A549 (cell line): ENCODE measurements around the gene LRRC4C. TPM values are rescaled to one million over a fixed set of nuclear protein-coding genes. Genes with fewer than 3 reads are reported as not detected.

Experiments
- ATAC-seq, 2 experiments: fragments of 200-7000 bp in 1 of 2; fragments of >200 bp in 1 of 2; cut with Nextera tagmentation in 1 of 2; cut with Tn5 transposase in 1 of 2; 3 replicates each; pipeline versions ENCODE4 v1.8.0 to v1.9.1; 2018 to 2020; ENCODE audit warnings: mild to moderate bottlenecking in 1 of 2, moderate library complexity in 1 of 2
- CTCF ChIA-PET: fragments of 300-600 bp; sonication (Branson Sonifier 250); formaldehyde crosslinking; extraction: SDS; loops from one replicate; lab custom pipeline; 2021; ENCODE audit warnings: antibody characterized with exemption, inconsistent platforms; lab: Yijun Ruan, JAX
- POLR2A ChIA-PET: fragments of 350-600 bp; formaldehyde crosslinking; extraction: SDS; loops from one replicate; lab custom pipeline; 2021; ENCODE audit warnings: antibody characterized with exemption, inconsistent platforms; lab: Yijun Ruan, JAX
- DNase-seq, 2 experiments: peaks; one replicate each; pipeline versions ENCODE4 v3.0.0 to v3.0.0-alpha.2; 2011 to 2016; ENCODE audit warnings: low read depth in 1 of 2, low spot score in 1 of 2
- FAIRE-seq: peaks from 2 replicates; lab custom pipeline; 2011; peaks lifted over from hg19 to GRCh38; lab: Jason Lieb, UNC
- H3K27ac ChIP-seq, 2 experiments: fragments of >200 bp; sonication (Bioruptor Twin); formaldehyde crosslinking; 3 replicates each; pipeline ENCODE4 v1.5.1; 2016 to 2017
- H3K4me1 ChIP-seq: fragments of >200 bp; sonication (Bioruptor Twin); formaldehyde crosslinking; 3 replicates; pipeline ENCODE4 v1.6.1; 2016
- H3K4me2 ChIP-seq: fragments of >200 bp; sonication (Bioruptor Twin); formaldehyde crosslinking; 3 replicates; pipeline ENCODE4 v1.6.1; 2016
- H3K4me3 ChIP-seq: fragments of >200 bp; sonication (Bioruptor Twin); formaldehyde crosslinking; 3 replicates; pipeline ENCODE4 v1.5.1; 2016
- H3K9me3 ChIP-seq: fragments of >200 bp; sonication (Bioruptor Twin); formaldehyde crosslinking; 3 replicates; pipeline ENCODE4 v1.6.1; 2016
- CEBPB ChIP-seq, 2 experiments: fragments of >200 bp in 1 of 2; sonication (Bioruptor Twin) in 1 of 2; formaldehyde crosslinking in 1 of 2; IDR thresholded peaks; 2 replicates each; pipeline ENCODE4 v1.6.1; 2012 to 2016
- CHD2 ChIP-seq: fragments of 150-350 bp; IDR thresholded peaks from 2 replicates; pipeline ENCODE4 v1.6.1; 2014; ENCODE audit warnings: low read length; ENCODE audit not compliant: partially characterized antibody
- CHD4 ChIP-seq: fragments of 200-600 bp; sonication (generic); IDR thresholded peaks from 2 replicates; pipeline ENCODE4 v1.6.1; 2016; ENCODE audit warnings: antibody characterized with exemption, mild to moderate bottlenecking, borderline replicate concordance
- EHF ChIP-seq: fragments of 250-450 bp; sonication (Bioruptor Pico); IDR thresholded peaks from 2 replicates; pipeline ENCODE4 v1.5.0; 2020; ENCODE audit warnings: mild to moderate bottlenecking
- EP300 ChIP-seq, 2 experiments: fragments of >200 bp; sonication (Bioruptor Twin); formaldehyde crosslinking; IDR thresholded peaks; 2 replicates in 1 of 2; 3 replicates in 1 of 2; pipeline ENCODE4 v1.6.1; 2016 to 2017
- FOSL2 ChIP-seq, 2 experiments: fragments of 450-650 bp in 1 of 2; fragments of >200 bp in 1 of 2; sonication (Bioruptor Twin) in 1 of 2; formaldehyde crosslinking; IDR thresholded peaks; 2 replicates each; pipeline versions ENCODE4 v1.5.0 to v1.6.1; 2016 to 2020; ENCODE audit warnings: mild to moderate bottlenecking in 1 of 2, moderate library complexity in 1 of 2
- HES2 ChIP-seq: fragments of >200 bp; sonication (Bioruptor Twin); formaldehyde crosslinking; IDR thresholded peaks from 2 replicates; pipeline ENCODE4 v1.6.1; 2016
- KDM1A ChIP-seq: fragments of 200-600 bp; sonication (generic); IDR thresholded peaks from 2 replicates; pipeline ENCODE4 v1.6.1; 2016; ENCODE audit warnings: low read depth, mild to moderate bottlenecking
- KDM5A ChIP-seq: fragments of 200-600 bp; sonication (generic); IDR thresholded peaks from 2 replicates; pipeline ENCODE4 v1.6.1; 2016; ENCODE audit warnings: antibody characterized with exemption, mild to moderate bottlenecking
- NFE2L2 ChIP-seq: fragments of 150-350 bp; conservative IDR thresholded peaks from 2 replicates; pipeline ENCODE4 v1.6.1; 2014; ENCODE audit warnings: low read length
- PHF8 ChIP-seq: fragments of 200-600 bp; sonication (generic); IDR thresholded peaks from 2 replicates; pipeline ENCODE4 v1.6.1; 2016; ENCODE audit warnings: low read depth, mild to moderate bottlenecking, antibody characterized with exemption, moderate library complexity, borderline replicate concordance
- POLR2AphosphoS2 ChIP-seq: conservative IDR thresholded peaks from 2 replicates; pipeline ENCODE4 v1.6.1; 2012; ENCODE audit warnings: low read length, improper control_type of control experiment, inconsistent platforms
- RARB ChIP-seq: fragments of 250-450 bp; sonication (Bioruptor Pico); IDR thresholded peaks from 2 replicates; pipeline ENCODE4 v1.8.0; 2021; ENCODE audit warnings: mild to moderate bottlenecking, moderate library complexity
- RNF2 ChIP-seq: fragments of 200-600 bp; sonication (generic); IDR thresholded peaks from 2 replicates; pipeline ENCODE4 v1.6.1; 2016; ENCODE audit warnings: low read depth, mild to moderate bottlenecking, antibody characterized with exemption, moderate library complexity, borderline replicate concordance
- SMC3 ChIP-seq: fragments of >200 bp; sonication (Bioruptor Twin); formaldehyde crosslinking; IDR thresholded peaks from 3 replicates; pipeline ENCODE4 v1.6.1; 2018; ENCODE audit warnings: inconsistent platforms
- SREBF2 ChIP-seq: fragments of 450-650 bp; IDR thresholded peaks from 2 replicates; pipeline ENCODE4 v1.6.1; 2014; ENCODE audit warnings: mild to moderate bottlenecking, moderate library complexity
- TFCP2L1 ChIP-seq: fragments of 250-450 bp; sonication (Bioruptor Pico); IDR thresholded peaks from 2 replicates; pipeline ENCODE4 v1.5.0; 2021; ENCODE audit warnings: mild to moderate bottlenecking
- WGBS: methylation state at CpG from one replicate; pipeline ENCODE4 v1.1.6; 2017; ENCODE audit errors: missing lambda C conversion rate; 5-methylcytosine and 5-hydroxymethylcytosine counted together
- polyA plus RNA-seq, 4 experiments: library from polyadenylated mRNA; depleted of rRNA in 3 of 4; stranded (reverse); fragments of >200 nt; fragmentation: RNase III in 1 of 4; extraction: RNeasy Plus Mini Kit Qiagen cat#74134 plus additional on column Dnase treatment in 1 of 4; gene quantifications; 2 replicates in 3 of 4; 3 replicates in 1 of 4; pipeline ENCODE4 v1.2.3, GENCODE V29; 2011 to 2017
- TF ChIP-seq, protein P1 (sequence below): fragments of 250-450 bp; sonication (Bioruptor Pico); IDR thresholded peaks from 2 replicates; pipeline ENCODE4 v1.5.0; 2020; ENCODE audit warnings: low read depth, mild to moderate bottlenecking, moderate library complexity

The LRRC4C gene
- polyA plus RNA-seq, 2 of the 4 experiments (the other 2 are of a cell fraction) = not detected

- no peak overlapping the region for H3K4me2 ChIP-seq
- DNase-seq (no peak), FAIRE-seq (no peak), ATAC-seq (no peak)
- TF ChIP-seq SMC3 (no peak), CHD4 (no peak), POLR2AphosphoS2 (no peak), CHD2 (no peak), RARB (CRISPR knock-in tag) (no peak), HES2 (no peak)
- TF ChIP-seq, protein P1, sequence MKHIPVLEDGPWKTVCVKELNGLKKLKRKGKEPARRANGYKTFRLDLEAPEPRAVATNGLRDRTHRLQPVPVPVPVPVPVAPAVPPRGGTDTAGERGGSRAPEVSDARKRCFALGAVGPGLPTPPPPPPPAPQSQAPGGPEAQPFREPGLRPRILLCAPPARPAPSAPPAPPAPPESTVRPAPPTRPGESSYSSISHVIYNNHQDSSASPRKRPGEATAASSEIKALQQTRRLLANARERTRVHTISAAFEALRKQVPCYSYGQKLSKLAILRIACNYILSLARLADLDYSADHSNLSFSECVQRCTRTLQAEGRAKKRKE (CRISPR knock-in tag) = no peak
- CTCF ChIA-PET = no interaction called here
- no peaks in the 10 kb centered on the region for H3K4me1 ChIP-seq
- POLR2A ChIA-PET = no interaction called here
- WGBS = 0% methylated on average over 1 of the region's 1 CpG
- no peaks in the 10 kb centered on the region for H3K9me3 ChIP-seq
- no peak overlapping the region for H3K27ac ChIP-seq
- H3K4me3 ChIP-seq = no peak overlapping the region
These were observed 146.2 kb downstream of the LRRC4C start for GRCh38 chr11:41313226-41313625.

- no peak for TF ChIP-seq KDM1A
- no peak for TF ChIP-seq PHF8
- TF ChIP-seq NFE2L2 = no peak
- no peak for TF ChIP-seq SREBF2
- TF ChIP-seq RNF2 = no peak
- no peak for TF ChIP-seq EHF
- no peak for TF ChIP-seq FOSL2 (IDR thresholded peaks at IDR 0.05)
- no peak for TF ChIP-seq FOSL2 (CRISPR knock-in tag; IDR thresholded peaks at IDR 0.05)
- no peak for TF ChIP-seq TFCP2L1 (CRISPR knock-in tag)
- no peak for TF ChIP-seq EP300 (IDR thresholded peaks at IDR 0.05)
- H3K9me3 ChIP-seq = no peaks in the 10 kb centered on the region
- H3K27ac ChIP-seq = no peak overlapping the region
- WGBS = 35% methylated on average over 4 of the region's 4 CpGs
- no peak overlapping the region for H3K4me2 ChIP-seq
- FAIRE-seq (no peak), ATAC-seq (no peak), DNase-seq (no peak)
- H3K4me1 ChIP-seq = no peaks in the 10 kb centered on the region
- POLR2A ChIA-PET = no interaction called here
- CTCF ChIA-PET = no interaction called here
- no peak overlapping the region for H3K4me3 ChIP-seq
These were observed 149.7 kb downstream of the LRRC4C start for GRCh38 chr11:41309716-41310115.

- POLR2A ChIA-PET = no interaction called here
- no peak for FAIRE-seq
- CTCF ChIA-PET = no interaction called here
- Histone ChIP-seq H3K27ac (no peak overlapping the region), H3K4me2 (no peak overlapping the region), H3K4me3 (no peak overlapping the region), H3K4me1 (no peaks in the 10 kb centered on the region), H3K9me3 (no peaks in the 10 kb centered on the region)
- TF ChIP-seq CEBPB (IDR thresholded peaks at IDR 0.05) = no peak
- 42% methylated on average over 4 of the region's 4 CpGs for WGBS
- no peak for DNase-seq
- ATAC-seq = no peak
These were observed 150.3 kb downstream of the LRRC4C start for GRCh38 chr11:41309111-41309522.

DNA sequence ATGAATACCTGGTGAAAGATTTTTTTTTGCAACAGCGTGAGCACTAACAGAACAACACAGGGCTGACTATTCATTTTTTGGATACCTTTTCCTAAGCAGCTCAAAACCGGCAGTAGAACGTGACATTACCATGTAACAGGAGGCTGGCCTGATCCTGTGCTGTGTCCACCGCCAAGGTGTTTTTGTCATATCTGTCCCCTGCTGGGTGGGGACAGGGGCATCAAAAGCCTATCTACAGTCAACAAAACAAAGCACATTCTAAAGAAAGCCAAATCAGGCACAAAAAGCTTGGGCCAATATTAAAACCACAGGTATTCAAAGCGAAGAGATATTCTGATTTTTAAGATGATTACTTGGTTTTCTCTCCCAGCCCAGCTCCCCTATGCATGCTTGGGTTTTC, 151.2 kb downstream of the LRRC4C start:
- TF ChIP-seq POLR2AphosphoS2 = no peak
- no peak for TF ChIP-seq KDM5A
- no peak for TF ChIP-seq EP300 (IDR thresholded peaks at IDR 0.05)
- CTCF ChIA-PET = interaction anchor here (1.1 kb wide), 1 partner anchor 20 kb away, joined by 3 read pairs; no protein-coding TSS in a partner anchor
- no peak overlapping the region for H3K4me3 ChIP-seq
- DNase-seq (no peak), FAIRE-seq (no peak), ATAC-seq (no peak)
- 34% methylated on average over 5 of the region's 5 CpGs for WGBS
- H3K4me2 ChIP-seq = no peak overlapping the region
- no peak overlapping the region for H3K27ac ChIP-seq
- POLR2A ChIA-PET = no interaction called here
- no peaks in the 10 kb centered on the region for H3K4me1 ChIP-seq
- no peaks in the 10 kb centered on the region for H3K9me3 ChIP-seq
